ENCODE measurements around the gene FFAR1.

DNA sequence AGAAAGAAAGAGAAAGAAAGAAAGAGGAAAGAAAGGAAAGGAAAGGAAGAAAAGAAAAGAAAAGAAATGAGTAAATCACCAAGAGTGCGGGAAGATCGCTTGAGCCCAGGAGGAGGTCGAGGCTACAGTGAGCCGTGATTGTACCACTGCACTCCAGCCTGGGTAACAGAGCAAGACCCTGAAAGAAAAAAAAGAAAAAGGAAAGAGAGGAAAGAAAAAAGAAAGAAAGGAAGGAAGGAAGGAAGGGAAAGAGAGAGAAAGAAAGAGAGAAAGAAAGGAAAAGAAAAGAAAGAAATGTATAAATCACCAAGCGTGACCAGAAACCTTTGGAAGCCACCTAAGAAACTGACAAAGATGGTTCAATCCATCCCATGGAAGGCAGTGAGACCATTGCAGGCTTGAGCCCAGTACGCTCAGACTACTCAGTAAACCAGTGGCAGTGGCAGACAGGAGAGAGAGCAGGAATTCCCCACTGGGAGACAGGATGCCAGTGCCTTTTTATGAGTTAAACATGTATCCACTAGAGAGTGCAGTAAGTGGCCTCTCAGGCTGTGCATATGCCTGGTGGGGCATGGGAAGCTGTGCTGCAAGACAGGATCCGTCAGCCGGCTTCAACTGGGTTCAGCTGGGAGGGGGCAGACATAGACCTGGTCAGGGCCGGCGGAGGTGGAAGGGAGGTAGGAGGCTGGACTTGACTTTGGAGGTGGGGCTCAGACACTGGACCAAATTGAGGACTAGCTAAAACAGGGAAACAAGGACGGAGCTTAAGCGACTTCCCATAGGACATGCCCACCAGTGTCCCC is 28.0 kb downstream of the FFAR1 start:
- TF ChIP-seq POLR2A (IDR thresholded peaks at IDR 0.05; ENCODE audit: low read length) (no peak), GATA1 (IDR thresholded peaks at IDR 0.05; ENCODE audit: low read depth, low read length) (no peak)

Measured in erythroblast (primary cell).